HS-27A (cell line): ENCODE results near the gene KBTBD2.
"Not testable (repeated sequence)": the region's sequence is repeated elsewhere in the genome, so short reads cannot be mapped to it uniquely, and the experiment has no call there.

Experiments
- DNase-seq: peaks from one replicate; pipeline ENCODE4 v3.0.0-alpha.2; 2012; ENCODE audit warnings: low read depth, missing footprints

KBTBD2 gene

GRCh38 chr7:32893207-32893524, 1.6 kb upstream of the KBTBD2 start:
- no peak for DNase-seq

DNA sequence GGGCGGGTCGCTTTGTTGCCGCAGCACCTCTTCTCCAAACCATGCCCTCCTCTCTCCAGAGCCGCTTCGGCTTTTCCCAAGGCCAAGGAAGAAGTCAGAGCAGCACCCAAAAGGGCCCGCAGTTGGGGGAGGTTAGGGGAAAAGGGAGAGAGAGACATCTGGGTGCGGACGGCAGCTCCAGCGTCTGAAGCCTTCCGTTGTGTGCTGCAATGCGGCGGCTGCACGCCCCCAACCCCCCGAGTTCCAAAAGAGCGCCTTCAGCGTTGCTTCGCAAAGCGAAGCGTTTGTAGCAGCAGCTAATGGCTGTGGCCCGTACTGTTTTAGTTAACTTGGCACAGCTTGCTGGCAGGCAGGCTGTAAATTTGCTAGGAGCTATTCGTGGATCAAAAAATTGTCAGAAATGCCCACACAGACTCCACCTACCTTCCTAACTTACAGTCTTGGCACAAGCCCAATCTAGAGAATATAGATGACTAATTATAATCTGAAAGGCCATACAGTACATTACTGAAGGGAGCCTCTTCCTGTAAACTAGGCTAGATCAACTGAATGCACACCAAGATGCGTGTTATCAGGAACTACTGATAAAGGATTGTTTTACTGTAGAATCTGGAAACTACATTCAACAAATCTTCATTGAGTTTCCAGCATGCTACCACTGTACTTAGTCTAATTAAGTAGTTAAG, 1.1 kb upstream of the KBTBD2 start:
- no peak for DNase-seq

- peak; percentile 69 for DNase-seq
These were observed 400 bp upstream of the KBTBD2 start for GRCh38 chr7:32891800-32892520.

DNA sequence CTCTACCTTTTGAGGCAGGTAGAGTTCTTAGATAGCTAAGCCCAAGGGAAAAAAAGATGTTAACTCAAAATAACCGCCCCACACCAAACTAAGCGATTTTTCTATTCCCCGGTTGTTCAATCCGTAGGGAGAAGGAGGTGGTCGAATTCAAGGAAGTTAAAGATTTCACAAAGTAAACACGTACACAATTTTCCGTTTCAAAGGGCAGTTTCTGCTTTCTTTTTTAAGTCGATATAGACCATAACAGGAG, 842 bp downstream of the KBTBD2 start:
- no peak for DNase-seq

DNA sequence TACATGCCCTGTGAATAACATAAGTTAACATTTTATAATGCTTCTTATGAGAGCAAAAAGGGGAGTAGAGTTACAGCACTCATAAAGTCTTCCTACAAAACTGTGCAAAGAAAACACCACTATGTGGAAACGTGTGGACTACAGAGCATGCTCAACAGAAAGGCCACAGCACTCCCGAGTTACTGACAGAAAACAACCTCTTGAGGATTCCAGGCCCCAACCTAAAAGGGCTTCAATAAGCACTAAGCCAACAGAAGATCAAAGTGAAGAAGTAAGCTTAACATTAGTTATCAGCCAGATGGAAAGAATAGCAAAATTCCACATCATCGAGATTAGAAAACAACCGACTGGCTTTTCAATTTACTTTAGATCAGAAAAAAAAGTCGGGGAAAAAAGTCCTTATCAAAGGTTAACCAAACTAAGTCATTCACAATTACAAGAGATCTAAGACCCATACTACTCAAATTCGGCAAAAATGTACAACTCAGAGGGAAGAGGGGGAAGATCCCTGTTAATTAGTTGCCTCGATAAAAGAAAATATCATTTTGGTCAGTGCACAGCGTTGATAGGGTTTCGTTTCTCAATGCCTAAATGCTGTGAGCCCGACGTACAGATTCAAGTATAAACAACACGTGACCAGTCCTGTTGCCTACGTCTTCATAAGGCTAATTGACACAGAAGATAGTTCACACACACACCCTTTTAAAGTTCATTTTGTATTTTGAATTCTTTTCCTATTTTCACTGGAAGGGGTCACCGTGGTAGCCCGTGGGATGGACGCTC, 1.4 kb downstream of the KBTBD2 start:
- DNase-seq = no peak

GRCh38 chr7:32888505-32888904, 3.1 kb downstream of the KBTBD2 start:
- no peak for DNase-seq

GRCh38 chr7:32887395-32887794, 4.2 kb downstream of the KBTBD2 start:
- no peak for DNase-seq

DNA sequence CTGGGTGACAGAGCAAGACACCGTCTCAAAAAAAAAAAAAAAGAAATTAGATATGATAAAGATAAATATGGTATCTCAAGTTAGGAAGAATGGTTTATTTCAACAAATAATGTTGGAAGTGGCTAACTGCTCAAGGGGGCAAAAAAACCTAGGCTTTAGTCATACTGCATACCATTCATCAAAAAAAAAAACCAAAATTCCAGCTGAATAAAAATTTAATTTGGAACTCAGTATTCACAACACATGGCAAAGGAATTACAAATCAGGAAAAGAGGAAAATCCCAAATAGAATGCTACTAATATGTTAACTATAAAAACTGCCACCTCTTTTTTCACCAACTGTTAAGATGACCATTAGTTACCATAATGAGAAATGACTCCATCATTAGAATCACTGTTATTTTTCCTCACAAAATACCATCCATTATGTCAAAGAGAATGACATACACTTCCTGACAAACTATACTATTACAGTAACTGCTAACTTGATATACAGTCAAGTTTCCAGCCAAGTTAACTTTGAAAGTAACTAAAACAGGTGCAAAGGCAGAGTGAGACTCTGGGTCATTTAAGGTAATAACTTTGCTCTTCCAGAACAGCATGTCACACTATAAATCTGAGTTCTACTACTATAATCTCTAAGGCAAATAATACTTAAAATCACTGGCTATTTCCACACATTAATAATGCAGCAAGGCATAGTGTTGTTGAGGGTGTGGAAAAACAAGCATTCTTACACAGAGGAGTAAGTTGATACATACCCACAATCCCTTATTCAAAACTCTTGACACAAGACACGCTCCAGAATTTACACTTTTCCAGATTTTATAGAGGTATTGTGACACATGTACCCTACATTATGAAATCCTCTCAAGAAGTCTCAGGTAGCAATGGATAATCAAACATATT, 10.2 kb downstream of the KBTBD2 start:
- no peak for DNase-seq

DNA sequence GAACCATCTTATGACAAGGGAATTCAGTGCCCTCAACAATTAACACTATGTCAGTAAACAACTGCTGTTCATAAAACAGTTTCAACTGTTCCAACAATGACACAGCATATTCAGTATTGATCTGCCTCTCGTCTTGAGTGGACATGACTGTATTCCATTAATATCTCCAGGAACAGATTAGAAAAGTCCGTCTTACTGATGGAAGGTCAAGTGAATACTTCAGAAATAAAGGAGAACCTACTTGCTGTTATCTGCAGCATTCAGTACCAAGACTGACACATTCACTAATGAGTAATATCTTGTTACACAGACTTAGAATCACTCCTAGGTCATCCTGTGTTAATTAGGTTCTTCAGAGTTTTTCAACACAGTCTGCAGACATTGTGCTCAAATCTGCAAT, 12.1 kb downstream of the KBTBD2 start:
- no peak for DNase-seq

DNA sequence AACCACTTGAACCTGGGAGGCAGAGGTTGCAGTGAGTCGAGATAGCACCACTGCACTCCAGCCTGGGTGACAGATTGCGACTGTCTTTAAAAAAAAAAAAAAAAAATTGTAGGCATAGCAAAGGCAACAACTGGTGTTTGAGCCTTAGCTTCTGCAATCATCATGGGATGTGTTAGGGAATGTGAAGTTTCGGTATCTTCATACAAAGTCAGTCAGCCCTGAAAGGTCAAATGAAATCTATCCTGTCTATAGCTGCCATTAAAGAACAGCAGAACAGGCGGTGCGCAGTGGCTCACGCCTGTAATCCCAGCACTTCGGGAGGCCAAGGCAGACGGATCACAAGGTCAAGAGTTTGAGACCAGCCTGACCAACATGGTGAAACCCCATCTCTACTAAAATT, 13.5 kb downstream of the KBTBD2 start:
- not testable (repeated sequence) for DNase-seq

- DNase-seq = no peak
These were observed 19.1 kb downstream of the KBTBD2 start for GRCh38 chr7:32872421-32872820.

GRCh38 chr7:32871624-32872371, 19.8 kb downstream of the KBTBD2 start:
- no peak for DNase-seq

DNA sequence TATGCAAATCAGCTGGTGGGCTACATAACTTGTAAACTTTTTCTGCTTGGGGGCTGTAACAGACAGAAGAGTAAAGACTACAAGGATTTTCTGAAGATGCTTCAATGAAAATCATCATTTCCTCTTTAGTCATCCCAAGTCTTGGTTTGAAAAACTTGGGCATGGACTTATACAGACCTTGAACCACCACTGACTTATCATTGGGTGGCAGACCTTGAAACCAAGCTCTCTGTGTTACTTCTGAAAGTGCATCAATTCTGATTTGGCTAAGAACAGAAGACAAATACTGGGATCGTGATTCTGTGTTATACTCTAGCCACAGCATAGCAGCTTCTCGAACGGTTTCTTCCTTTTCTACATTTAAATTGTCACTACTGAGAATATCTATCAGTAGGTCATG, 21.3 kb downstream of the KBTBD2 start:
- DNase-seq = no peak

GRCh38 chr7:32869716-32870115, 21.8 kb downstream of the KBTBD2 start:
- DNase-seq = no peak

- no peak for DNase-seq
These were observed 23.4 kb downstream of the KBTBD2 start for GRCh38 chr7:32868116-32868515.

DNA sequence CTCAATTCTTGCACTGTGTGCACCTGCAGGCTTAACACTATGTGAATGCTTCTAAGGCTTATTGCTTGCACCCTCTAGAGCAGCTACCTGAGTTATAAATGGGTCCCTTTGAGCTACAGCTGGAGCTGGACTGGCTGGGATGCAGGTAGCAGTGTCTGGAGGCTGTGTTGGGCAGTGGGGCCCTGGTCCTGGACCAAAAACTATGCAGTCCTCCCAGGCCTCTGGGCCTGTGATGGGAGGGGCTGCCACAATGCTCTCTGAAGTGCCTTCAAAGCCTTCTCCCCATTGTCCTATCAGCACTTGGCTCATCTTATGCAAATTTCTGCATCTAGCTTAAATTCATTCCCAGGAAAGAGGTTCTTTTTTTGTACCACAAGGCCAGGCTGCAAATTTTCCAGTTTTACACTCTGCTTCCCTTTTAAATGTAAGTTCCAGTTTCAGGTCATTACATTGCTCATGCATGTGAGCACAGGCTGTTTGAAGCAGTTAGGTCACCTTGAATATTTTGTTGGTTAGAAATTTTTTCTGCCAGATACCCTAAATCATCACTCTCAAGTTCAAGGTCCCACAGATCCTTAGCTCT, 26.0 kb downstream of the KBTBD2 start:
- no peak for DNase-seq

- not testable (repeated sequence) for DNase-seq
These were observed 27.7 kb downstream of the KBTBD2 start for GRCh38 chr7:32863872-32864271.

- no peak for DNase-seq
These were observed 31.5 kb downstream of the KBTBD2 start for GRCh38 chr7:32860090-32860489.

DNA sequence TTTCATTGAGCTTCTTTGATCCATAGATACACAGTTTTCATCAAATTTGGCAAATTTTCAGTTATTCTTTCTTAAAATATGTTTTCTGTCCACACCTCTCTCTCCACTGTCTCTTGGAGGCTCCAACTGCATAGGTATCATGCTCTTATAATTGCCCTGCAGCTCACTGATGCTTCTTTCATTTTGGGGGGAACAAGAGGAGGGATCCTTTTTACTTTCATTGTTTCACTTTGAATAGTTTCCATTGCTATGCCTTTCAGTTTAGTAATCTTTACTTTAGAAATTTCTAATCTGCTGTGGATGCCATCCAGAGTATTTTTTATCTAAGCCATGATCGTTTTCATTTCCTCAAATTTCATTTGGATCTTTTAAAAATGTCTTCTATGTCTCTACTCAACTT, 32.9 kb downstream of the KBTBD2 start:
- no peak for DNase-seq

- DNase-seq = not testable (repeated sequence)
These were observed 34.5 kb downstream of the KBTBD2 start for GRCh38 chr7:32857063-32857462.
